M059J (cell line): ENCODE data around the gene ITGB8. TPM values are rescaled to one million over a fixed set of nuclear protein-coding genes. Genes with fewer than 3 reads are reported as not detected.
A peak's percentile ranks its signal among the peaks of the same experiment; 100 is the strongest.
"Not testable (repeated sequence)": the region's sequence is repeated elsewhere in the genome, so short reads cannot be mapped to it uniquely, and the experiment has no call there.

Experiments used
- DNase-seq: peaks from one replicate; pipeline ENCODE4 v3.0.0-alpha.2; 2012; ENCODE audit warnings: low read depth
- total RNA-seq: library from RNA; depleted of rRNA; stranded (reverse); fragments of >200 nt; shearing (Covaris generic); gene quantifications from 2 replicates; pipeline ENCODE4 v1.2.3, GENCODE V29; 2014

The ITGB8 gene
- total RNA-seq, 1 experiment from 2014 or later = 24.3 TPM

DNA sequence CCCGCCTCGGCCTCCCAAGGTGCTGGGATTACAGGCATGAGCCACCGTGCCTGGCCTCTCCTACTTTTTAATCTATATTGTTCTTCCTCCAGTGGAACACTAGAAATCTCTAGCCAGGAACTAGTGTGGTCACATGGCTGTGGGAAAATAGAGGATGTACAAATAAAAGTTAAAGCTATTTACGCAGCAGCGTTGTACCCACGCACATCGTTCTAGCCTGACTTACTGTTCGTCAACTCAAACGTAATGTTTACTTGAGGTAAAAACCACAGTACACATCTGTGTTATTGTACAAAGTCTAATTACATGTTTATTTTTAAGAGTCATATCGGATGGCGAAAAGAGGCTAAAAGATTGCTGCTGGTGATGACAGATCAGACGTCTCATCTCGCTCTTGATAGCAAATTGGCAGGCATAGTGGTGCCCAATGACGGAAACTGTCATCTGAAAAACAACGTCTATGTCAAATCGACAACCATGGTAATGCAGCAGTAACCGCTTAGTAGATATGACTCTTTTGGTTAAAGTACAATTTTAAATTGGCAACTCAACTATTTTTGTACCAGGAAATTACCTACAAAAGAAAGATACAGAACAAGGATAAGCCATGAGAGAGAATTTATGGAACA lies 50.8 kb downstream of the ITGB8 start:
- DNase-seq = no peak

GRCh38 chr7:20383351-20383750 lies 52.7 kb downstream of the ITGB8 start:
- DNase-seq = no peak

GRCh38 chr7:20385126-20385525 lies 54.4 kb downstream of the ITGB8 start:
- DNase-seq = peak; percentile 25

DNA sequence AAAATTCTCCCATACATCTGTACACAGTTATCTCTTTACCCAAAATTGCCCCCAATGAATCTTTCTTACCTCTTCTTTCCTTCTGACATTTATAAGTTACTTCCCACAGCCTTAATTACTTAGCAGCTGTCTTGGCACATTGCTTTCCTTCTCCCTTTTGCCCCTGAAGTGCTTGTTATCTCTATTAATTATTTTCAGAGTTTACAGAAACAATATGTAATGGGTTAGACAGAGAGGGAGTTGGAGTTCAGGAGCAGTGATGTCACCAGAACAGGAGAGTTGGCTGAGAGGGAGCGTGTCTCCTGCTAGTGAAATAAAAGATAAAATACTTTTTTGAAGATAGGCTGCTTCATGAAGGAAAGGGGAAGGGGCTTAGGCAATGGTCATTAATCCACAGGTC lies 57.4 kb downstream of the ITGB8 start:
- no peak for DNase-seq

DNA sequence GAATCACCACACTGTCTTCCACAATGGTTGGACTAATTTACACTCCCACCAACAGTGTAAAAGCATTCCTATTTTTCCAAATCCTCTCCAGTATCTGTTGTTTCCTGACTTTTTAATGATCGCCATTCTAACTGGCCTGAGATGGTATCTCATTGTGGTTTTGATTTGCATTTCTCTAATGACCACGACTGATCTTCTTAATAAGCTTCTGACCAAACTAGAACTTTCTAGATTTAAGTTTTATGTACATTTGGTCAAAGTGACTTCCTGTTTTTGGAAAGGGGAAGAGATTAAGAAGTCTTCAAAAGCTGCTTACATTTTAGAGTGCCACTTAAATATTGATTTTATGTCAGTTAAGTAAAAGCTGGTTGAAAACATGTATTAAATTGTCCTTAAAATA lies 58.5 kb downstream of the ITGB8 start:
- DNase-seq = not testable (repeated sequence)

GRCh38 chr7:20393021-20393610 lies 62.4 kb downstream of the ITGB8 start:
- DNase-seq = no peak

DNA sequence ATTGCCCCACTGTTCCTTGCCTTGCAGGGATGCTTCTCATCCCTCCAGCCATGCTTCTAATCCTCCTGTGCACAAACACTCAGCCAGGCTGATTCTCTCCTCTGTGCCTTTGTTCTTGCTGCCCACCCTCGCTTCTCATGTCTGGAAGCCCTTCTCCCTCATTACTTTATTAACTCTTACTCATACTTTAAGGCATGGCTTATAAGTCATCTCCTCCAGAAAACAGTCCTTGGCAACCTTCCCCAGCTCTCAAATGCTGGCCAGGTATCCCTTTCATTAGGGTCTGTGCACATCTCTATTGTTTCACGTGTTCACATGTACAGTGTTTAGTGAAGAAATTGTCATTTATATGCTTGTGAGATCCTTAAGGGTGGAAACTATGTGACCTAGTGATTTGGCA lies 62.9 kb downstream of the ITGB8 start:
- DNase-seq = no peak

- no peak for DNase-seq
Measured at GRCh38 chr7:20394284-20394683, 63.6 kb downstream of the ITGB8 start.

GRCh38 chr7:20395104-20395503 lies 64.4 kb downstream of the ITGB8 start:
- DNase-seq = no peak

DNA sequence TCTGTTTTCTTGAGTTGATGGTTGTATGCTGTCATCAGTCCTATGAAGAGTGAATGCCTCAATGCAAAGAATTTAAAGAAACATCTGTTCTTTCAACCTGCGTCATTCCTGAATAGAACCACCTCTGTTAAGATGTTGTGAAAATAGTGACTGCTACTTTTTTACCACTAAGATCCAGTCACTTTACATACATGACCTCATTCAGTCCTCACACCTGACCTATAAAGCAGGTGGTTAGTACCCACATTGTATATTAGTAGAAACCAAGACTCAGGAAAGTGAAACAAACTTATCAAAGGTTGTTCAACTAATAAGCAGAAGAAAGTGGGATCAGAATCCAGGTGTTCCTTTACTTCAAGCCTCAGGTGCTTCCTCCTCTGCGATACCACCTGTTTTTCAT lies 64.8 kb downstream of the ITGB8 start:
- no peak for DNase-seq

GRCh38 chr7:20399521-20399920 lies 68.8 kb downstream of the ITGB8 start:
- DNase-seq = no peak

DNA sequence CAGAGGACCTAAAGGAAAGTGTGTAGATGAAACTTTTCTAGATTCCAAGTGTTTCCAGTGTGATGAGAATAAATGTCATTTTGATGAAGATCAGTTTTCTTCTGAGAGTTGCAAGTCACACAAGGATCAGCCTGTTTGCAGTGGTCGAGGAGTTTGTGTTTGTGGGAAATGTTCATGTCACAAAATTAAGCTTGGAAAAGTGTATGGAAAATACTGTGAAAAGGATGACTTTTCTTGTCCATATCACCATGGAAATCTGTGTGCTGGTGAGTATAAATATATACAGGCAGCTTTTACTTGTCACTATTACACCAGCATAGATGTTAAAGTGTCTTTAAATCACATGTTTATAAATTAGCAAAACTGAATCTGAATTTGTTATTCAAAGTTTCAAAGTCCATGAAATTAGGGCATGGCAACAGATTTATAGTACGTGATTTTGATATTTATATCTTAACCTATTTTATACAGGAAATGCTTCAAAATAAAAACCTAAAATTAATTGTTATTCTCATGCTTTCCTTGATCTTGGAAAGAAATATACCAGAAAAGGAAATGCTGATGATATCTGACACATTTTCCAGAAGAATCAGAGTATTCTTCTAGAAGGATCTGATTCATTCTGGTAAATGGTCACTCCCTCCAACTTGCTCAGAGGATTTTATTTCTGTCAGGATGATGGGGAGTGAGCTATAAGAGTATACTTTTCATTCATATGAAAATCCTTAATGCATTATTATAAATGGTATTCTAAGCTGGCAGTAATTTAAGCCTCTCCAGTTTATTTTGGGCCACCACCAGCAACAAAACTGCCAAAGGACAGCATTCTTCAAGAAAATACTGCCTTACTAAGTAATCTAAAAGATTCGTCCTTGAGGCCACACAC lies 71.4 kb downstream of the ITGB8 start:
- DNase-seq = no peak

- DNase-seq = no peak
Measured at GRCh38 chr7:20402747-20403230, 72.1 kb downstream of the ITGB8 start.

- DNase-seq = no peak
Measured at GRCh38 chr7:20403331-20403730, 72.6 kb downstream of the ITGB8 start.

DNA sequence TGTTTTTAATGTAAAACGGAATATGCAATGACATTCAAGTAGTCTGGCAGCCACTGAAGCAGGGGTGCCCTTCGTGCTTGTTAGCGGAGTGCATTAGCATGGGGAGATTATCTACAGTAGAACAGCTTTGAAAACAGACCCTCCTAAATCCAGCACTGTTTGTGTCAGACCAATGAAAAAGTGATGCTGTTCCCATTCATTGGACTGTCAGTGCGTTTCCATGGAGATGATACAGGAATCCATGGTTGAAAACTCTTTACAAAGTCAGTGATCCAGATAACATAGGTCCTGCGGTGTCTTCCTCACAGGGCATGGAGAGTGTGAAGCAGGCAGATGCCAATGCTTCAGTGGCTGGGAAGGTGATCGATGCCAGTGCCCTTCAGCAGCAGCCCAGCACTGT lies 73.6 kb downstream of the ITGB8 start:
- no peak for DNase-seq

GRCh38 chr7:20407585-20408466 lies 77.1 kb downstream of the ITGB8 start:
- peak; percentile 81 for DNase-seq

GRCh38 chr7:20408467-20408826 lies 77.7 kb downstream of the ITGB8 start:
- DNase-seq = peak; percentile 70

DNA sequence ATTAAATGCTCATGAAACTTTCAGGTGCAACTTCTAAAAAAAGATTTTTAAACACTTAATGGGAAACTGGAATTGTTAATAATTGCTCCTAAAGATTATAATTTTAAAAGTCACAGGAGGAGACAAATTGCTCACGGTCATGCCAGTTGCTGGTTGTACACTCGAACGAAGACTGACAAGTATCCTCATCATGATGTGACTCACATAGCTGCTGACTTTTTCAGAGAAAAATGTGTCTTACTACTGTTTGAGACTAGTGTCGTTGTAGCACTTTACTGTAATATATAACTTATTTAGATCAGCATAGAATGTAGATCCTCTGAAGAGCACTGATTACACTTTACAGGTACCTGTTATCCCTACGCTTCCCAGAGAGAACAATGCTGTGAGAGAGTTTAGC lies 79.3 kb downstream of the ITGB8 start:
- DNase-seq = no peak

DNA sequence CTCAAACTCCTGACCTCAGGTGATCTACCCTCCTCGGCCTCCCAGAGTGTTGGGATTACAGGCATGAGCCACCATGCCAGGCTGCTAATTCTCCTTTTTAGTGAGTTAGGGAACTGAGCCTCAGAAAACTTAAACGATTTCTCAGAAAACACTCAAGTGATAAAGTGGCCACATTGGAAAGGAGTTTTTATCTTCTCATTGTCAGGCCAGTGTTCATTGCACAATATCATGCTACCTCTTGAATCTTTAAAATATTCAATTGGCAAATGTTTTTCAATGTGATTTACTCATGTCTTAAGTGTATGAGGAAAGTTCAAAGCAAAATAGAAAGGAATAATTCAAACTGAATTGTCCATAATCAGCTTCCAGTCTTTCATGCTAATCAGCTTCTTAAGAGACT lies 80.7 kb downstream of the ITGB8 start:
- DNase-seq = no peak

- DNase-seq = no peak
Measured at GRCh38 chr7:20412032-20412431, 81.3 kb downstream of the ITGB8 start.

- DNase-seq = no peak
Measured at GRCh38 chr7:20417260-20417659, 86.6 kb downstream of the ITGB8 start.
